RPMI7951 (cell line): ENCODE results near the gene GEMIN5. TPM values are rescaled to one million over a fixed set of nuclear protein-coding genes. Genes with fewer than 3 reads are reported as not detected.
A peak's percentile ranks its signal among the peaks of the same experiment; 100 is the strongest.
"Not testable (repeated sequence)": the region's sequence is repeated elsewhere in the genome, so short reads cannot be mapped to it uniquely, and the experiment has no call there.

Experiments used
- DNase-seq: peaks from one replicate; pipeline ENCODE4 v3.0.0-alpha.2; 2012; ENCODE audit warnings: low read depth
- total RNA-seq: library from RNA; depleted of rRNA; stranded (reverse); fragments of >200 nt; shearing (Covaris generic); gene quantifications from 2 replicates; pipeline ENCODE4 v1.2.3, GENCODE V29; 2014; rRNA removed

Gene GEMIN5, protein sequence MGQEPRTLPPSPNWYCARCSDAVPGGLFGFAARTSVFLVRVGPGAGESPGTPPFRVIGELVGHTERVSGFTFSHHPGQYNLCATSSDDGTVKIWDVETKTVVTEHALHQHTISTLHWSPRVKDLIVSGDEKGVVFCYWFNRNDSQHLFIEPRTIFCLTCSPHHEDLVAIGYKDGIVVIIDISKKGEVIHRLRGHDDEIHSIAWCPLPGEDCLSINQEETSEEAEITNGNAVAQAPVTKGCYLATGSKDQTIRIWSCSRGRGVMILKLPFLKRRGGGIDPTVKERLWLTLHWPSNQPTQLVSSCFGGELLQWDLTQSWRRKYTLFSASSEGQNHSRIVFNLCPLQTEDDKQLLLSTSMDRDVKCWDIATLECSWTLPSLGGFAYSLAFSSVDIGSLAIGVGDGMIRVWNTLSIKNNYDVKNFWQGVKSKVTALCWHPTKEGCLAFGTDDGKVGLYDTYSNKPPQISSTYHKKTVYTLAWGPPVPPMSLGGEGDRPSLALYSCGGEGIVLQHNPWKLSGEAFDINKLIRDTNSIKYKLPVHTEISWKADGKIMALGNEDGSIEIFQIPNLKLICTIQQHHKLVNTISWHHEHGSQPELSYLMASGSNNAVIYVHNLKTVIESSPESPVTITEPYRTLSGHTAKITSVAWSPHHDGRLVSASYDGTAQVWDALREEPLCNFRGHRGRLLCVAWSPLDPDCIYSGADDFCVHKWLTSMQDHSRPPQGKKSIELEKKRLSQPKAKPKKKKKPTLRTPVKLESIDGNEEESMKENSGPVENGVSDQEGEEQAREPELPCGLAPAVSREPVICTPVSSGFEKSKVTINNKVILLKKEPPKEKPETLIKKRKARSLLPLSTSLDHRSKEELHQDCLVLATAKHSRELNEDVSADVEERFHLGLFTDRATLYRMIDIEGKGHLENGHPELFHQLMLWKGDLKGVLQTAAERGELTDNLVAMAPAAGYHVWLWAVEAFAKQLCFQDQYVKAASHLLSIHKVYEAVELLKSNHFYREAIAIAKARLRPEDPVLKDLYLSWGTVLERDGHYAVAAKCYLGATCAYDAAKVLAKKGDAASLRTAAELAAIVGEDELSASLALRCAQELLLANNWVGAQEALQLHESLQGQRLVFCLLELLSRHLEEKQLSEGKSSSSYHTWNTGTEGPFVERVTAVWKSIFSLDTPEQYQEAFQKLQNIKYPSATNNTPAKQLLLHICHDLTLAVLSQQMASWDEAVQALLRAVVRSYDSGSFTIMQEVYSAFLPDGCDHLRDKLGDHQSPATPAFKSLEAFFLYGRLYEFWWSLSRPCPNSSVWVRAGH (N-terminal part only)
- total RNA-seq = 7.1 and 8.1 TPM in 2 replicates

DNA sequence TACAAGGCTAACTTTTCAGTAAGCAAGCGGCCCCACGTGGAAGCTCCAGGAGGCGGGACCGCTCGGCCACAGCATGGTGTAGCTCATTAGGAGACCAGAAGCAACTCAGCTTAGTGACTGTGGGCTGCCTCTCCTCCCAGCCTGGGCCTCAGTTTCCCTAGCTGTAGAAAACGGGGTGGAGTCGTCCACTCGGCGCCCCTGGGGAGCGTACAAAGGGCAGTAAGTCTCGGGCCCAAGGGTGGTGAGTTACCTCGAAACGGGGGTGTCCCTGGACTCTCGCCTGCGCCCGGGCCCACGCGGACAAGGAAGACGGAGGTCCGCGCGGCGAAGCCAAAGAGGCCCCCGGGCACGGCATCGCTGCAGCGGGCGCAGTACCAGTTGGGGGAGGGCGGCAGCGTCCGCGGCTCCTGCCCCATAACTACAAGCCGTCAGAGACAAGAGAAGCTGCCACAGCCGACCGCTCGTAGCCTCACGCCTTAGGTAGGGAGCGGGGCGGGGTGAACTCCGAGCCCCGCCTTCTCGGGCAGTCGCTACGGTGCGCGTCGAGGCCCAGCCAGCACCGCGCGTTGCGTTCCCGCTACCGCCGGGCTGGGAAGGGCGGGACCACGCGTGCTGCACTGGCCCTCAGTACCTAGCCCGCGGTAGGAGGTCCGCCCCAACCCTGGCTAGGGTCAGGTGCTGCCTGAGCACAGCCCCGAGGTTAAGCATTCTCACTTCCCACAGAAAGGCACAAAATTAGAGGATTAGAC, at the start of gene GEMIN5:
Gene GEMIN5, minus strand, starts transcription at position 494 of the 749 bp plus-strand sequence. Its CDS starts 78 bp downstream, at position 416.
- peak; percentile 80 for DNase-seq

DNA sequence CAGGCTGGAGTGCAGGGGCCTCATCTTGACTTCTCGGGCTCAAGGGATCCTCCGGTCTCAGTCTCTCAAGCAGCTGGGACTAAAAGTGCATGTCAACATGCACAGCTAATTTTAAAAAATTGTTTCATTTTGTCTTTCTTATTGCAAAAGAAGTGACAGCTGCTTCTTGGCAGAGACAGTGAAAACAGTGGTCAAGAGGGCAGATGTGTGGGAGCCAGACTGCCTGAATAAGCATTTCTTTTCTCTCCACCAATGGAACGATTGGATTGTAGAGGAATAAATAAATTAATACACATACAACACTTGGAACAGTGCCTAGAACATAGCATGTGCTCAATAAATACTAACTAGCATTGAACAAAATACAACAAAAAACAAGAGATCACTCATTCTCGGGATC, 48.1 kb upstream of the GEMIN5 start:
- no peak for DNase-seq

- DNase-seq = no peak
Measured at GRCh38 chr5:154984946-154985516, 47.0 kb upstream of the GEMIN5 start.

DNA sequence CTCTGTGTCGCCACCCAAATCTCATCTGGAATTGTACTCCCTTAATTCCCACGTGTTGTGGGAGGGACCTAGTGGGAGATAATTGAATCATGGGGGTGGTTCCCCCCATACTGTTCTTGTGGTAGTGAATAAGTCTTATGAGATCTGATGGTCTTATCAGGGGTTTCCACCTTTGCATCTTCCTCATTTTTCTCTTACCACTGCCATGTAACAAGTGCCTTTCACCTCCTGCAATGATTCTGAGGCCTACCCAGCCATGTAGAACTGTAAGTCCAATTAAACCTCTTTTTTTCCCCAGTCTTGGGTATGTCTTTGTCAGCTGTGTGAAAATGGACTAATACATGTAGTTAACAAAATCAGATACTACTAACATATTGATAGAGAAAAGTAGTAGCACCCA, 40.3 kb upstream of the GEMIN5 start:
- DNase-seq = not testable (repeated sequence)

- no peak for DNase-seq
Measured at GRCh38 chr5:154977409-154977808, 39.4 kb upstream of the GEMIN5 start.

DNA sequence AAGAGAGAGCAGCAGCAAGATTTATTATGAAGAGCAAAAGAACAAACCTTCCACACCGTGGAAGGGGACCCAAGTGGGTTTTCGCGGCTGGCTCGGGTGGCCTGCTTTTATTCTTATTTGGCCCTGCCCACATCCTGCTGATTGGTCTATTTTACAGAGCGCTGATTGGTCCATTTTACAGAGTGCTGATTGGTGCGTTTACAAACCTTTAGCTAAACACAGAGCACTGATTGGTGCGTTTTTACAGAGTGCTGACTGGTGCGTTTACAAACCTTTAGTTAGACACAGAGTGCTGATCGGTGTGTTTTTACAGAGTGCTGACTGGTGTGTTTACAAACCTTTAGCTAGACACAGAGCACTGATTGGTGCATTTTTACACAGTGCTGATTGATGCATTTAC, 38.1 kb upstream of the GEMIN5 start:
- not testable (repeated sequence) for DNase-seq

- DNase-seq = peak; percentile 30
Measured at GRCh38 chr5:154972476-154973080, 34.6 kb upstream of the GEMIN5 start.

DNA sequence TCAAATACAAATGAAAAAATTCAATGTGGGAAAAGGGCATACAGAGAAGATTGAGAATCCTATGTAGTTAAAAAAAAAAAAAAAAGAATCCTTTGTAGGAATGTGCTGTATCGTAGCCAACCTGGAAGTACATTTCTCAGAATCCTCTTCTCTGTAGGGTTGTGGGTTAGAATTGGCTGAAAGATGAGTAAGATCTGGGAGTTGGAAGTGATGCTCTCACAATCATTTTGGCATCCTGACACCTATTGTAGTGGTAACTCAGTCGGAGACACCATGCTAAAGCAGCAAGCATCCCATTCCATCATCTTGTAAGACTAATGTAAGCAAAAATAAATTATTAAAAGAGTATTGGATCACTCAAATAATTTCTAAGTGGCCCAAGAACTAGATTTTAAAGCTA, 33.5 kb upstream of the GEMIN5 start:
- no peak for DNase-seq

GRCh38 chr5:154970759-154971158, 32.7 kb upstream of the GEMIN5 start:
- peak; percentile 2 for DNase-seq

DNA sequence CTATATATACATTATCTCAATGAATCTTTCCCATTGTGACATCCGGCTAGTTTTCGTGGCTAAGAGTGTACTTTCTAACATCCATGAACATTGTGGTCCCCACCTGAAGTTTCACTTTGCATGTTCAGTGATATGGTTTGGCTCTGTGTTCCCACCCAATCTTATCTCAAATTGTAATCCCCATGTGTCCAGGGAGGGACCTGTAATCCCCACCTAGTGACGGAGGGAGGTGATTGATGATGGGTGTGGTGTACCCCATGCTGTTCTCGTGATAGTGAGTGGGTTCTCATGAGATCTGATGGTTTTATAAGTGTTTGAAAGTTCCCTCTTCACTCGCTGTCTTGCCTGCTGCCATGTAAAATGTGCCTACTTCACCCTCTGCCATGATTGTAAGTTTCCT, 30.9 kb upstream of the GEMIN5 start:
- no peak for DNase-seq

DNA sequence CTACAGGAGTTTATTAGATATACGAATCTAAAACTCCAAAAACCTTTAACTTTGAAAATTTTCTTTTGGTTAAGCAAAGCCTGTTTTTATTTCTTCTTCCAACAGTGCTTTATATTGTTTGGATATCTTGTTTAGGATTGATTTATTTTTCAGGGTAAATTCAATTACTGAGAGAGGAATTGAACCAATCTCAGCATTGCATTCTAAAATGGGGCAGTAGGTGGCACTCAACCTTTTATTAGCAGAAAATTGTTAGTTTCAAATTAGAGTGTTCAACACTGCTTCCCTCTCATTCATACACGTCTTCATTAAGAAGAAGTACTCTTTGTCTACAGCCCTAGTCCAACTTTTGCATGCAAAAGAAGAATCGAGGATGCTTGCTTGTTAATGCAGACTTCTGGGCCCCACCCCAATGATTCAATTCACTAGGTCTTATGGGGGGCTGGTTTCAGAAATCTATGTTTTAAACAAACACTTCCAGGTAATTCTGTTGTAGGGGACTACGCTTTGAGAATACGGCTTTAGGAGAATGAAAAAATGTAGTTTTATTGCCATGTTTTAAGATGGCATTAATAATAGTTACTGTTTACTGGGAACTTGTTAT, 29.5 kb upstream of the GEMIN5 start:
- DNase-seq = no peak

DNA sequence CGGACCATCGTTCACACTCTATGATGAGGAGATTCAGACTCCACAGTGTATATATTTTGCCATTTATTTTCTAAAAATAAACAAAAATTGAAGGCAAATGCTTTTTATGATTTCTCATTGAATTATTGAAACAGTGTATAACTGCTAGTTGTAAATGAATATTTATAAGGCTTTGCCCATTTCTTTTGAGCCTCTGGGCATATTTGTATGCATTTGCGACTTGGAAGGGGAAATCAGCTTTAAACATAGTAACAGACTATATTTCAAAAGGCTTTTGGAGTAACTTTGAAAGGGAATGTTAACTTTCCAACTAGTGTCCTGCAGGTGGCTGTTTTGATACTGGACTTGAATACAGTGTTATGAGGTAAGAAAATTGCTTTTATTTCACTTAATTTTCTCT, 28.9 kb upstream of the GEMIN5 start:
- DNase-seq = no peak

DNA sequence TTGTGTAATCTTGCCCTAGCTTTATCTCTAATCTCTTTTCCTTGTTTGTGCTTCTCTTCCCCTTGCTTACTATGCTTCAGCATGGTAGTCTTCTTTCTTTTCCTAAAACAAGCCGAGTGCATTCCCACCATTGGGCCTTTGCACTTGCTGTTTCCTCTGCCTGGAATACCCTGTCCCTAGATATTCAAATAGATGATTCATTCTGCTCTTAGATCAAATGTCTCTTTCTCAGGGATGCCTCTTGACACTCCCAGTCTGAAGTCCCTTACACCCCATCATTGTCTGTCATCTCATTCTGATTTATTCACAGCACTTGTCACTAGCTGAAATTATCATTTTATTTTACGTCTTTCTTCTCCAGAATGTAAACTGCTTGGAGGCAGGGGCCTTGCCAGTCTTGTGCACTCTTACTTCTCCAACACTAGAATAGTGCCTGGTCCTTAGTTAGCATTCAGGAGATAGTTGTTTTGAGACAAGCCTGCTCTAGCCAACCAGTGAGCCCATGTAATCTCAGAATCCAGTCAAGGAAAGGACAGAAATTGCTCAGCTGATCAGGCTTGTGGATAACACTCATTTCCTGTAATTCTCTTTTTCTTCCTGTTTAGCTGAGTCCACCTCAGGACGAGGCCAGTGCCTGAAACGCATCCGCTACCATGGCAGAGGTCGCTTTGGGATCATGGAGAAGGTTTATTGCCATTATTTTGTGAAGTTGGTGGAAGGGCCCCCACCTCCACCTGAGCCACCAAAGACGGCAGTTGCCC, 28.2 kb upstream of the GEMIN5 start:
- DNase-seq = no peak

DNA sequence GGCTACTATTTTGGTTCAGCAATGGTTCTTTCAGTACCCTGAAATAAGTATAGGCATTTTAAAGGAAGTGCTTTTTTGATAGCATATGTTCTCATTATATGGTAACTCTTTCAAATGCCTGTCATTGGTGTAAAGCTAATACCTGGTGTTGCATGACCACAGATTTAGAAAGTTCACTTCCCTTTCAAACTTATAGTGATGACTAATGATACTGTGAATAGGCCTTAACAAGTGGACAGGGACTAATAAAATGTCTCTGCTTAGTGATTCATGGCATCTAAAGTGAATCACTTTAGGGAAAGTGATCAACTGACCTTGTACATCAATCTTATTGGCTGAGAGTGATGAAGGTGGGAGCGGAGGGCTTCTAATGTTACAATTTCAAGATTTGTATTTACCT, 24.5 kb upstream of the GEMIN5 start:
- DNase-seq = no peak

GRCh38 chr5:154956712-154957111, 18.7 kb upstream of the GEMIN5 start:
- DNase-seq = no peak

DNA sequence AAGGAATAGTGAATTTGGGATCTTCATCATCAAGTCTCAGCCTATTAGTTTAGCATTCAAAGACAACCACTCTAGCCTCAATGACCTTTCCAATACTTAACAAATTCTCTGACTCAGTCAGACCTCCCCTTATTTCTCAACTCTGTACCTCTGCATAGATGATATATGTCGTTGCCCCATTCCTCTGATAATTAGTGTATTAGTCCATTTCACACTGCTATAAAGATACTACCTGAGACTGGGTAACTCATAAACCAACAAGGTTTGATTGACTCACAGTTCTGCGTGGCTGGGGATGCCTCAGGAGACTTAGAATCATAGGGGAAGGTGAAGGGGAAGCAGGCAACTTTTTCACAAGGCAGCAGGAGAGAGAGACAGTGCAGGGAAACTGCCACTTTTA, 11.8 kb upstream of the GEMIN5 start:
- no peak for DNase-seq

DNA sequence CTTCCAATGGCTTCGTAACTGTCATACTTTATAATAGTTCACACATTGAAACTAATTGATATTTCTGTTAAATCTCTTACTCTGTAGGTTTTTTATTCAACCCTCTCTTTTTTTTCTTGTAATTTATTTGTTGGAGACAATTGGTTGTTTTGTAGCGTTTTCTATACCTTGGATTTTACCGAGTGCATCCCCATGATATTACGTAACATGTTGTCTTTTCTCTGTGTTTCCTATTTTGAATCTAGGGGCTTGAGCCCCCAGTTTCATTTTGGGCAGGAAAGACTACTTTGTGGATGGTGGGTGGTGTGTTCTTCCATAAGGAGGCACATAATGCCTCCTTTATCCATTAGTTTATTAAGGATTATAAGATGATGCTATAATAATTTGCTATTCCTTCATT, 10.3 kb upstream of the GEMIN5 start:
- DNase-seq = no peak

DNA sequence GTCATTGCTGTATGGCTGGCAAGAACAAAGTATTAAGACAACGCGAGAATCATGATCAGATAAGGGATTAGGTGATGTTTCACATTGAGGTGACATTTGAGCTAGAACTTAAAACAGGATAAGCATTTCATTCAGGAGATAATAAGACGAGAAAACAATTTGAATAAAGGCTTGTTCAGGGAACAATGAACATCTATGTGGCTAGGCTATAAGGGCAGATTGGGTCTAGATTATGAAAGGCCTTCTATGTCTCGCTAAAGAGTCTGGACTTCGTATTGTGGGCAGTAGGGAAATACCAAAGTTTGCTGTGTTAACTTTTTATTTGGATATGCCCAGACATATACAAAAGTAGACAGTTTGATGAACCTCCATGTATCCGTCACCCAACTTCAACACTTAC, 9.8 kb upstream of the GEMIN5 start:
- no peak for DNase-seq

- peak; percentile 15 for DNase-seq
Measured at GRCh38 chr5:154945695-154946301, 7.8 kb upstream of the GEMIN5 start.
